GM12801 (cell line): Measurements from ENCODE around the gene KIF21A.

Experiments
- CTCF ChIP-seq: IDR thresholded peaks from one replicate; pipeline ENCODE4 v1.5.1; 2011; ENCODE audit warnings: control low read depth; ENCODE audit not compliant: insufficient read length; ENCODE audit errors: extremely low read depth

The KIF21A gene

GRCh38 chr12:39341179-39341578 lies 101.7 kb downstream of the KIF21A start:
- no peak for TF ChIP-seq CTCF

DNA sequence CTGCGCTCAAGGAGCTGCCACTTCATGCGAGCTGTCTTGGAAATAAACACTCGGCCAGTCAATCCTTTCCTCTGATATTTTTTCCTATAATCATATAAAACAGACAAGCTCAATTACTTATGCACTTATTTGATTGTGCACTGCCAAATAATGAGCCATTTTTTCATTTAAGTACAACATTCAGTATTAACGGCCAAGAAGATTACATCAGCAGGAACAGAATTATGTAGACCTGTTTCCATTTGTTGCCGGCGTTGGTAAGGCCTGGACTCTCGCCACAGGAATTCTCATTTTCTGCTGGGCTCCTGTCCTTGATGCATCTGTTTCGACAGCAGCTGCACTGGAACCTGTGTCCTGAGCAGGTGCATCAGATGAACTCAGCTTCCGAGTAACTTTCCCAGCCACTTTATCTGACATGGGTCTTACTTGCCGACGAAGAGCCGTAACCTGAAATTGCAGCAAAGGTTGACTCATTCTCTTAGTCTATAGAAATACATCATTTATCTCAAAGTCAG lies 110.2 kb downstream of the KIF21A start:
- TF ChIP-seq CTCF: no peak

DNA sequence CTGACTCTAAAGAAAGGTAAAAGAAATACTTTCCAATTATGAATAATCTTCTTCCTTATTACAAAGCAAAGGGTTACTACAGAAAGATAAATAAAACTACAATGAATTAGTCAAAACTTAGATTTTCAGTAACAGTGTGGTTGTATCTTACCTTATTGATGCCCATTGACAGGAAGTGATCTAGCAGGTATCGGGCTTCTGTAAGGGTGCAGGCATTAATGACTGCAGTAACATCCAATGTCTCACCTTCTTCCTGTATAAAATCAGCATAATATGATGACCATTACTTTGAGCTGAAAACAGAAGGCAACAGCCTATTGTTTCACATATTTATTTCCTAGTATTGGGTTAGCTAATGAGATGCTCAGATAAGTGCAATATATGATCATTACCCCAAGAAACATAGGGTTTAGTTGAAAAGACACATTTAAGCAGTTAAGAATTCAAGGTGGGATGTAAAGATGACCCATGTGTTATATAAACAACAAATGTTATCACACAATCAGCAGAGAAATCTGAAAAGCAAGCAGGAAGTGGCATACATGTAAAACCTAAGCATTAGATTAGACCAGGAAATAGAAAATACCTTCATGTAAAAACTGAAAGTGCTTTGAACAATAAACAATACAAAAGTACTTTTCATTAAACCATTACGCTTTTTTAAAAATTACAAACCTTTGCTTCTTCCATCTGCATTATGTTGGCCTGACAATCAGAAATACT lies 111.2 kb downstream of the KIF21A start:
- TF ChIP-seq CTCF: no peak

DNA sequence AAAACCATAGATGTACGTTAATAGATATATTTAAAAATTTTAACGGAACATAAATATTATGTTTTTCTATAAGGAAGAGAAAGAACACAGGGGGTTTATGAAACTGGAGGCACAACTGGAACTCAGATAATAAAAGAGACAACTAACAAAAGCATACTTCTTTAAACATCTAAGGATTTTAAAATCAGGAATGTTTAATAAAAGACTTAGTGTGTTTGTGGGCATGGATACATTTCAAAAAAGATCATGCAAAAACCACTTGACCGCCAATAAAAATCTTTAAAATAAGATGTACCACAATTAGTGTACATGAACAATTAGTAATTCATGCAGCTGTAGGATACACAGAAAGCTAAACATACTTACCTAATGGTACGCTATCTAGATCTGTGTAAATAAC lies 113.0 kb downstream of the KIF21A start:
- TF ChIP-seq CTCF: no peak

- no peak for TF ChIP-seq CTCF
These were observed 113.9 kb downstream of the KIF21A start for GRCh38 chr12:39329018-39329417.

GRCh38 chr12:39327965-39328364 lies 115.0 kb downstream of the KIF21A start:
- TF ChIP-seq CTCF: no peak

GRCh38 chr12:39327510-39327909 lies 115.4 kb downstream of the KIF21A start:
- TF ChIP-seq CTCF: no peak
